Hair follicular keratinocyte (primary cell): Measurements from ENCODE around the gene ZNF717. TPM values are rescaled to one million over a fixed set of nuclear protein-coding genes. Genes with fewer than 3 reads are reported as not detected.

Experiments
- total RNA-seq: library from RNA; depleted of rRNA; stranded (reverse); fragments of >200 nt; gene quantifications from 2 replicates; pipeline ENCODE4 v1.2.3, GENCODE V29; 2015

ZNF717 gene
- 9.2 and 11.8 TPM in 2 replicates for total RNA-seq

GRCh38 chr3:75785081-75785755 is at the start of gene ZNF717:
Gene ZNF717 (minus strand): TSS chr3:75785549. CDS start chr3:75783362, 2,187 bp downstream.

Other genes with a start within 250 kb of the ZNF717 start
- not detected in 2 replicates for gene FRG2C, start 121.2 kb downstream of the ZNF717 start, total RNA-seq